SK-N-SH (cell line): Measurements from ENCODE around the gene LCA5L. TPM values are rescaled to one million over a fixed set of nuclear protein-coding genes. Genes with fewer than 3 reads are reported as not detected.

Source experiments
- CTCF ChIA-PET: fragments of 300-600, 350-600 bp; formaldehyde crosslinking; extraction: SDS; loops from one replicate; lab custom pipeline; 2021; lab: Yijun Ruan, JAX
- POLR2A ChIA-PET: fragments of 350-600 bp; sonication (Branson Sonifier 250); formaldehyde crosslinking; extraction: SDS; loops from one replicate; lab custom pipeline; 2020; ENCODE audit warnings: antibody characterized with exemption, inconsistent platforms; lab: Yijun Ruan, JAX
- DNase-seq: peaks from one replicate; pipeline ENCODE4 v3.0.0; 2012
- H2AFZ ChIP-seq: fragments of 200-600 bp; sonication (generic); 2 replicates; pipeline ENCODE4 v1.8.1; 2016; ENCODE audit warnings: antibody characterized with exemption, mild to moderate bottlenecking, low read depth
- H3F3A ChIP-seq: fragments of 200-600 bp; sonication (generic); replicated peaks from 2 replicates; pipeline ENCODE3; 2016; ENCODE audit warnings: antibody characterized with exemption, mild to moderate bottlenecking; ENCODE audit not compliant: insufficient read depth
- H3K27ac ChIP-seq, 2 experiments: fragments of 200-500 bp in 1 of 2; fragments of 200-600 bp in 1 of 2; sonication (Bioruptor generic) in 1 of 2; sonication (generic), shearing (Covaris generic) in 1 of 2; 2 replicates each; pipeline versions ENCODE4 v1.5.1 to v1.6.1; 2014 to 2016; ENCODE audit warnings: low read depth in 2 of 2, inconsistent platforms in 1 of 2, low read length in 1 of 2, mild to moderate bottlenecking in 1 of 2, mixed read lengths in 1 of 2
- H3K27me3 ChIP-seq: fragments of 200-600 bp; sonication (generic), shearing (Covaris generic); 2 replicates; pipeline ENCODE4 v1.6.1; 2016; ENCODE audit warnings: mixed run types; ENCODE audit not compliant: insufficient read depth
- H3K36me3 ChIP-seq, 2 experiments: fragments of 200-500 bp in 1 of 2; fragments of 200-600 bp in 1 of 2; sonication (Bioruptor generic) in 1 of 2; sonication (generic) in 1 of 2; replicated peaks in 1 of 2; 2 replicates each; pipeline versions ENCODE3 to v1.5.1; 2014 to 2016; ENCODE audit warnings: low read length in 1 of 2, mild to moderate bottlenecking in 1 of 2; ENCODE audit not compliant: insufficient read depth in 2 of 2, control insufficient read depth in 1 of 2
- H3K4me1 ChIP-seq, 2 experiments: fragments of 200-500 bp in 1 of 2; fragments of 200-600 bp in 1 of 2; sonication (Bioruptor generic) in 1 of 2; sonication (generic), shearing (Covaris generic) in 1 of 2; 2 replicates each; pipeline versions ENCODE4 v1.5.1 to v1.6.1; 2014 to 2016; ENCODE audit warnings: low read depth in 1 of 2, low read length in 1 of 2, mixed run types in 1 of 2; ENCODE audit not compliant: insufficient read depth in 2 of 2, control insufficient read depth in 1 of 2
- H3K4me2 ChIP-seq: fragments of 200-600 bp; sonication (generic), shearing (Covaris generic); 2 replicates; pipeline ENCODE4 v1.6.1; 2017; ENCODE audit warnings: mixed run types
- H3K4me3 ChIP-seq, 2 experiments: fragments of 200-500 bp in 1 of 2; fragments of 200-600 bp in 1 of 2; sonication (Bioruptor generic) in 1 of 2; sonication (generic), shearing (Covaris generic) in 1 of 2; 2 replicates each; pipeline versions ENCODE4 v1.5.1 to v1.8.1; 2014 to 2016; ENCODE audit warnings: low read depth in 2 of 2, inconsistent platforms in 1 of 2, low read length in 1 of 2, mild to moderate bottlenecking in 1 of 2, mixed read lengths in 1 of 2, moderate library complexity in 1 of 2
- H3K79me2 ChIP-seq: fragments of 200-600 bp; sonication (generic); 2 replicates; pipeline ENCODE4 v1.8.1; 2017; ENCODE audit warnings: mild to moderate bottlenecking; ENCODE audit not compliant: insufficient read depth
- H3K9ac ChIP-seq: fragments of 200-600 bp; sonication (generic); 2 replicates; pipeline ENCODE4 v1.6.1; 2017; ENCODE audit warnings: mixed run types
- H3K9me2 ChIP-seq: fragments of 200-600 bp; sonication (generic); 2 replicates; pipeline ENCODE4 v1.6.1; 2017; ENCODE audit warnings: mixed run types
- H3K9me3 ChIP-seq: fragments of 200-600 bp; sonication (generic); 2 replicates; pipeline ENCODE4 v1.6.1; 2017; ENCODE audit warnings: mixed run types, mild to moderate bottlenecking, moderate library complexity
- H4K20me1 ChIP-seq: fragments of 200-600 bp; sonication (generic); 2 replicates; pipeline ENCODE4 v1.6.1; 2017; ENCODE audit warnings: mild to moderate bottlenecking, mixed run types; ENCODE audit not compliant: insufficient read depth
- CTCF ChIP-seq: fragments of 200-600 bp; sonication (generic); IDR thresholded peaks from 2 replicates; pipeline ENCODE4 v1.6.1; 2017; ENCODE audit warnings: antibody characterized with exemption, mild to moderate bottlenecking, moderate library complexity
- EP300 ChIP-seq, 2 experiments: IDR thresholded peaks; 2 replicates each; pipeline versions ENCODE4 v1.4.0 to v1.6.1; 2012; ENCODE audit warnings: borderline replicate concordance in 1 of 2, low read depth in 1 of 2, low read length in 1 of 2
- EZH2phosphoT487 ChIP-seq: fragments of 200-600 bp; sonication (generic); IDR thresholded peaks from 2 replicates; pipeline ENCODE4 v1.6.1; 2017; ENCODE audit warnings: low read depth, mixed run types, mild to moderate bottlenecking, antibody characterized with exemption, moderate library complexity, borderline replicate concordance
- FOSL2 ChIP-seq: IDR thresholded peaks from 2 replicates; pipeline ENCODE4 v1.4.0; 2012; ENCODE audit warnings: low read depth, mild to moderate bottlenecking, moderate library complexity, borderline replicate concordance
- FOXJ3 ChIP-seq: sonication (generic); formaldehyde crosslinking; IDR thresholded peaks from 2 replicates; pipeline ENCODE4 v1.5.1; 2020; ENCODE audit warnings: mild to moderate bottlenecking, missing genetic modification reagents
- FOXM1 ChIP-seq: IDR thresholded peaks from 2 replicates; pipeline ENCODE4 v1.4.0; 2012; ENCODE audit warnings: low read depth, mild to moderate bottlenecking
- JUND ChIP-seq: IDR thresholded peaks from 2 replicates; pipeline ENCODE4 v1.4.0; 2012
- MAX ChIP-seq: IDR thresholded peaks from 2 replicates; pipeline ENCODE4 v1.4.0; 2012; ENCODE audit warnings: low read depth
- MXI1 ChIP-seq: IDR thresholded peaks from 2 replicates; pipeline ENCODE4 v1.6.1; 2012; ENCODE audit warnings: mild to moderate bottlenecking, low read depth, low read length, improper control_type of control experiment
- NRF1 ChIP-seq: IDR thresholded peaks from 2 replicates; pipeline ENCODE4 v1.6.1; 2012; ENCODE audit warnings: low read depth, mild to moderate bottlenecking, low read length
- RAD21 ChIP-seq: IDR thresholded peaks from 2 replicates; pipeline ENCODE4 v1.6.1; 2012; ENCODE audit warnings: mild to moderate bottlenecking, low read length
- REST ChIP-seq: IDR thresholded peaks from 2 replicates; pipeline ENCODE4 v1.6.1; 2012; ENCODE audit warnings: mild to moderate bottlenecking, low read depth, low read length, moderate library complexity
- RFX5 ChIP-seq: IDR thresholded peaks from 2 replicates; pipeline ENCODE4 v1.6.1; 2012; ENCODE audit warnings: mild to moderate bottlenecking, improper control_type of control experiment, low read length
- RXRA ChIP-seq: IDR thresholded peaks from 2 replicates; pipeline ENCODE4 v1.4.0; 2012; ENCODE audit warnings: low read depth, mild to moderate bottlenecking, borderline replicate concordance
- SMC3 ChIP-seq: IDR thresholded peaks from 2 replicates; pipeline ENCODE4 v1.6.1; 2012; ENCODE audit warnings: low read depth, low read length, improper control_type of control experiment
- TEAD4 ChIP-seq: IDR thresholded peaks from 2 replicates; pipeline ENCODE4 v1.4.0; 2012; ENCODE audit warnings: mild to moderate bottlenecking, borderline replicate concordance; ENCODE audit not compliant: insufficient read depth
- WGBS: methylation state at CpG from one replicate; pipeline ENCODE4 v1.1.6; 2017; ENCODE audit warnings: low lambda C conversion rate; 5-methylcytosine and 5-hydroxymethylcytosine counted together
- polyA plus RNA-seq, 3 experiments: library from polyadenylated mRNA; depleted of rRNA; stranded (reverse); fragments of >200 nt; gene quantifications; 2 replicates each; pipeline ENCODE4 v1.2.3, GENCODE V29; 2012

Gene LCA5L
- polyA plus RNA-seq, 1 of the 3 experiments (the other 2 are of a cell fraction) = 0.74 TPM

GRCh38 chr21:39463308-39463707 lies 17.7 kb upstream of the LCA5L start:
- H3K9me3 ChIP-seq = no peaks in the 10 kb centered on the region
- H2AFZ ChIP-seq = no peak overlapping the region
- no peaks in the 10 kb centered on the region for H3K79me2 ChIP-seq
- H3K4me2 ChIP-seq = no peak overlapping the region
- no peaks in the 10 kb centered on the region for H3K9me2 ChIP-seq
- DNase-seq = no peak
- H3K4me3 ChIP-seq = no peak overlapping the region
- H3K9ac ChIP-seq = no peak overlapping the region
- no peaks in the 10 kb centered on the region for H3K4me1 ChIP-seq
- H3F3A ChIP-seq = no peaks in the 10 kb centered on the region
- ChIA-PET CTCF (interaction anchor here (2.3 kb wide), 1 partner anchor 22 kb away, joined by 5 read pairs; no protein-coding TSS in a partner anchor), POLR2A (no interaction called here)
- TF ChIP-seq FOXJ3 (no peak), NRF1 (no peak), SMC3 (no peak), RFX5 (no peak), EP300 (IDR thresholded peaks at IDR 0.05; ENCODE audit: borderline replicate concordance in 1 of 2, low read depth in 1 of 2, low read length in 1 of 2) (no peak), JUND (no peak), MAX (no peak), REST (no peak), FOXM1 (no peak), RAD21 (no peak), MXI1 (no peak), TEAD4 (no peak)
- no peaks in the 10 kb centered on the region for H3K27me3 ChIP-seq
- no peak overlapping the region for H3K27ac ChIP-seq
- 72% methylated on average over 3 of the region's 3 CpGs for WGBS
- no peaks in the 10 kb centered on the region for H4K20me1 ChIP-seq
- H3K36me3 ChIP-seq = no peaks in the 10 kb centered on the region

GRCh38 chr21:39461419-39461818 lies 15.8 kb upstream of the LCA5L start:
- ChIA-PET POLR2A (no interaction called here), CTCF (no interaction called here)
- Histone ChIP-seq H3K79me2 (no peaks in the 10 kb centered on the region), H3K27me3 (no peaks in the 10 kb centered on the region), H3K4me1 (no peaks in the 10 kb centered on the region), H3K4me2 (no peak overlapping the region), H3K27ac (no peak overlapping the region), H3F3A (no peaks in the 10 kb centered on the region), H3K36me3 (no peaks in the 10 kb centered on the region), H3K4me3 (no peak overlapping the region), H2AFZ (no peak overlapping the region), H4K20me1 (no peaks in the 10 kb centered on the region), H3K9me3 (no peaks in the 10 kb centered on the region), H3K9me2 (no peaks in the 10 kb centered on the region), H3K9ac (no peak overlapping the region)
- 88% methylated on average over 3 of the region's 3 CpGs for WGBS
- DNase-seq = no peak
- TF ChIP-seq MAX = no peak
- no peak for TF ChIP-seq CTCF
- no peak for TF ChIP-seq NRF1
- TF ChIP-seq RAD21 = no peak
- TF ChIP-seq EZH2phosphoT487 = no peak
- TF ChIP-seq FOSL2 = no peak
- TF ChIP-seq FOXM1 = no peak
- no peak for TF ChIP-seq REST
- no peak for TF ChIP-seq RXRA
